ENCODE results near the gene PITRM1.

DNA sequence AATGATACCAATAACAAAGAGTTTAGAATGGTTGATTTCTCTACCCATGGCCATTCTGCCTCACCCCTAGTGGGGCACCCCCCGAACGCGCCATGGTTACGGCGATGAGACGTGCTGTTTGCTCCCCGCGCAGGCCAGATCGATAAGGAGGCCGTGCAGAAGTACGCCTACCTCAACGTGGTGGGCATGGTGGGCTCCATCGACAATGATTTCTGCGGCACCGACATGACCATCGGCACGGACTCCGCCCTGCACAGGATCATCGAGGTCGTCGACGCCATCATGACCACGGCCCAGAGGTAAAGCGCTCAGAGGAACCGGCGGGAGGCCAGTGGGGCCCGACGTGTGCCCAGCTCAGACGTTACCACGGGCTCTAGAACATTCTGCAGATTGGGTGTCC is 68.9 kb downstream of the PITRM1 start:
- TF ChIP-seq, protein P1, sequence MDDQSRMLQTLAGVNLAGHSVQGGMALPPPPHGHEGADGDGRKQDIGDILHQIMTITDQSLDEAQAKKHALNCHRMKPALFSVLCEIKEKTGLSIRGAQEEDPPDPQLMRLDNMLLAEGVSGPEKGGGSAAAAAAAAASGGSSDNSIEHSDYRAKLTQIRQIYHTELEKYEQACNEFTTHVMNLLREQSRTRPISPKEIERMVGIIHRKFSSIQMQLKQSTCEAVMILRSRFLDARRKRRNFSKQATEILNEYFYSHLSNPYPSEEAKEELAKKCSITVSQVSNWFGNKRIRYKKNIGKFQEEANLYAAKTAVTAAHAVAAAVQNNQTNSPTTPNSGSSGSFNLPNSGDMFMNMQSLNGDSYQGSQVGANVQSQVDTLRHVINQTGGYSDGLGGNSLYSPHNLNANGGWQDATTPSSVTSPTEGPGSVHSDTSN (IDR thresholded peaks at IDR 0.05): no peak
- TF ChIP-seq, protein P2, sequence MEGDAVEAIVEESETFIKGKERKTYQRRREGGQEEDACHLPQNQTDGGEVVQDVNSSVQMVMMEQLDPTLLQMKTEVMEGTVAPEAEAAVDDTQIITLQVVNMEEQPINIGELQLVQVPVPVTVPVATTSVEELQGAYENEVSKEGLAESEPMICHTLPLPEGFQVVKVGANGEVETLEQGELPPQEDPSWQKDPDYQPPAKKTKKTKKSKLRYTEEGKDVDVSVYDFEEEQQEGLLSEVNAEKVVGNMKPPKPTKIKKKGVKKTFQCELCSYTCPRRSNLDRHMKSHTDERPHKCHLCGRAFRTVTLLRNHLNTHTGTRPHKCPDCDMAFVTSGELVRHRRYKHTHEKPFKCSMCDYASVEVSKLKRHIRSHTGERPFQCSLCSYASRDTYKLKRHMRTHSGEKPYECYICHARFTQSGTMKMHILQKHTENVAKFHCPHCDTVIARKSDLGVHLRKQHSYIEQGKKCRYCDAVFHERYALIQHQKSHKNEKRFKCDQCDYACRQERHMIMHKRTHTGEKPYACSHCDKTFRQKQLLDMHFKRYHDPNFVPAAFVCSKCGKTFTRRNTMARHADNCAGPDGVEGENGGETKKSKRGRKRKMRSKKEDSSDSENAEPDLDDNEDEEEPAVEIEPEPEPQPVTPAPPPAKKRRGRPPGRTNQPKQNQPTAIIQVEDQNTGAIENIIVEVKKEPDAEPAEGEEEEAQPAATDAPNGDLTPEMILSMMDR (IDR thresholded peaks at IDR 0.05): no peak
- TF ChIP-seq, protein P3, sequence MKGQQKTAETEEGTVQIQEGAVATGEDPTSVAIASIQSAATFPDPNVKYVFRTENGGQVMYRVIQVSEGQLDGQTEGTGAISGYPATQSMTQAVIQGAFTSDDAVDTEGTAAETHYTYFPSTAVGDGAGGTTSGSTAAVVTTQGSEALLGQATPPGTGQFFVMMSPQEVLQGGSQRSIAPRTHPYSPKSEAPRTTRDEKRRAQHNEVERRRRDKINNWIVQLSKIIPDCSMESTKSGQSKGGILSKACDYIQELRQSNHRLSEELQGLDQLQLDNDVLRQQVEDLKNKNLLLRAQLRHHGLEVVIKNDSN (IDR thresholded peaks at IDR 0.05; ENCODE audit: borderline replicate concordance, low read depth): no peak
- no peak for TF ChIP-seq POLR2AphosphoS5 (IDR thresholded peaks at IDR 0.05; ENCODE audit: low read depth, low read length)
- no peak for TF ChIP-seq FOXM1 (IDR thresholded peaks at IDR 0.05; ENCODE audit: low read depth)
